Measurements from ENCODE around the gene FCHSD2. TPM values are rescaled to one million over a fixed set of nuclear protein-coding genes. Genes with fewer than 3 reads are reported as not detected.

The FCHSD2 gene
- total and polyA plus RNA-seq, 2 donors (not counting 1 experiment from before 2014, with no cell fraction given), result 19.5 to 40.6 TPM

DNA sequence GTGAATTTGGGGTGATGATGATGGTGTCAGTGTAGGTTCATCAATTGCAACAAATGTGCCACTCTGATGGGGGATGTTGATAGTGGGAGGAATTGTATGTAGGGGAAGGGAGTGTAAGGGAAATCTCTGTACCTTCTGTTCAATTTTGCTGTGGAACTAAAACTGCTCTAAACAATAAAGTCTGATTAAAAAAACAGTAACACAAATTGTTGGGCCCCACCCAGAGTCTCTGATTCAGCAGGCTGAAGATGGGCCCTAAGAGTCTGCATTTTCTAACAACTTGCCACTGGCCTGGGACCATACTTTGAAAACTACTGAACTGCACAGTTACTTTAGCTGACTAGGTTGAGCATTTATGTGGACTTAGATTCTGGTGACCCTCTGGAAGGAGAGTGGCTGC is 214.7 kb downstream of the FCHSD2 start:
- no peaks in the 10 kb centered on the region for H3K4me1 ChIP-seq (ENCODE audit: control insufficient read depth, extremely low read depth, insufficient read depth, low read length)
- no peak overlapping the region for H3K4me2 ChIP-seq (ENCODE audit: extremely low read depth, insufficient read depth, low read length)
- no peak overlapping the region for H3K27ac ChIP-seq (ENCODE audit: insufficient read depth, low read length)
- no peak for TF ChIP-seq EZH2 (IDR thresholded peaks at IDR 0.05; ENCODE audit: low read length, missing control alignments)
- TF ChIP-seq, protein P1, sequence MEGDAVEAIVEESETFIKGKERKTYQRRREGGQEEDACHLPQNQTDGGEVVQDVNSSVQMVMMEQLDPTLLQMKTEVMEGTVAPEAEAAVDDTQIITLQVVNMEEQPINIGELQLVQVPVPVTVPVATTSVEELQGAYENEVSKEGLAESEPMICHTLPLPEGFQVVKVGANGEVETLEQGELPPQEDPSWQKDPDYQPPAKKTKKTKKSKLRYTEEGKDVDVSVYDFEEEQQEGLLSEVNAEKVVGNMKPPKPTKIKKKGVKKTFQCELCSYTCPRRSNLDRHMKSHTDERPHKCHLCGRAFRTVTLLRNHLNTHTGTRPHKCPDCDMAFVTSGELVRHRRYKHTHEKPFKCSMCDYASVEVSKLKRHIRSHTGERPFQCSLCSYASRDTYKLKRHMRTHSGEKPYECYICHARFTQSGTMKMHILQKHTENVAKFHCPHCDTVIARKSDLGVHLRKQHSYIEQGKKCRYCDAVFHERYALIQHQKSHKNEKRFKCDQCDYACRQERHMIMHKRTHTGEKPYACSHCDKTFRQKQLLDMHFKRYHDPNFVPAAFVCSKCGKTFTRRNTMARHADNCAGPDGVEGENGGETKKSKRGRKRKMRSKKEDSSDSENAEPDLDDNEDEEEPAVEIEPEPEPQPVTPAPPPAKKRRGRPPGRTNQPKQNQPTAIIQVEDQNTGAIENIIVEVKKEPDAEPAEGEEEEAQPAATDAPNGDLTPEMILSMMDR (conservative IDR thresholded peaks at IDR 0.05 in 1 of 2, IDR thresholded peaks at IDR 0.05 in 1 of 2; ENCODE audit: low read depth in 1 of 2, low read length in 2 of 2), result no peak
- H2AFZ ChIP-seq (ENCODE audit: low read length), result no peak overlapping the region
- no peaks in the 10 kb centered on the region for H3K27me3 ChIP-seq (ENCODE audit: control insufficient read depth, insufficient read depth, low read length)
- no peak overlapping the region for H3K9ac ChIP-seq (ENCODE audit: insufficient read depth, low read length)
- H3K36me3 ChIP-seq (ENCODE audit: control insufficient read depth, insufficient read depth, low read length), result no peaks in the 10 kb centered on the region
- H3K79me2 ChIP-seq (ENCODE audit: control insufficient read depth, insufficient read depth, low read length), result no peaks in the 10 kb centered on the region
- no peaks in the 10 kb centered on the region for H4K20me1 ChIP-seq (ENCODE audit: control insufficient read depth, extremely low read depth, insufficient read depth, low read length)
- H3K9me3 ChIP-seq (ENCODE audit: control insufficient read depth, insufficient read depth, low read depth, low read length), result no peaks in the 10 kb centered on the region
- no peak overlapping the region for H3K4me3 ChIP-seq (replicated peaks in 1 of 4; ENCODE audit: control extremely low read depth in 1 of 4, insufficient read depth in 1 of 4, low read depth in 3 of 4, low read length in 4 of 4)
- DNase-seq (ENCODE audit: low read depth in 2 of 2), result no peak

DNA sequence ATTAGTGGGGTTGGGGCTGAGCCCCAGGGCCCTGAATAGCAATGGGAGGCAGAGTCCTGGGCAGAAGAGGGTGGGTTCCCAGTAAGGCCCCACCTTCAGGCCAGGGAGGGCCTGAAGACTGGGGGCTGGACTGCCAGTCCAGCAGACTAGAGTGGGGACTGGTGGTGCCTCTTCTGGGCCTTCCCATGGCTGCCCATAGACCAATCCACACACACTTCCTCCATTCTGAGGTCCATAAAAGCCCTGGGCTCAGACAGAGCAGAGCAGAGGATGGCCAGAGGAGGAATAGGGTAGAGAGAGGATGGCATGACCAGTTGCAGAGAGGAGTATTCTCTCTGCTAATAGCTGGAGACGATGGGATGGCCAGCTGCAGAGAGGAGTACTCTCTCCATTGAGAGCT is 216.0 kb downstream of the FCHSD2 start:
- no peak for DNase-seq (ENCODE audit: low read depth in 2 of 2)
- Histone ChIP-seq H3K4me1 (ENCODE audit: control insufficient read depth, extremely low read depth, insufficient read depth, low read length) (no peaks in the 10 kb centered on the region), H3K4me3 (replicated peaks in 1 of 4; ENCODE audit: control extremely low read depth in 1 of 4, insufficient read depth in 1 of 4, low read depth in 3 of 4, low read length in 4 of 4) (no peak overlapping the region), H3K9me3 (ENCODE audit: control insufficient read depth, insufficient read depth, low read depth, low read length) (no peaks in the 10 kb centered on the region), H3K9ac (ENCODE audit: insufficient read depth, low read length) (no peak overlapping the region), H3K27me3 (ENCODE audit: control insufficient read depth, insufficient read depth, low read length) (no peaks in the 10 kb centered on the region), H3K27ac (ENCODE audit: insufficient read depth, low read length) (no peak overlapping the region), H3K79me2 (ENCODE audit: control insufficient read depth, insufficient read depth, low read length) (no peaks in the 10 kb centered on the region), H3K36me3 (ENCODE audit: control insufficient read depth, insufficient read depth, low read length) (no peaks in the 10 kb centered on the region), H4K20me1 (ENCODE audit: control insufficient read depth, extremely low read depth, insufficient read depth, low read length) (no peaks in the 10 kb centered on the region), H2AFZ (ENCODE audit: low read length) (no peak overlapping the region), H3K4me2 (ENCODE audit: extremely low read depth, insufficient read depth, low read length) (no peak overlapping the region)
- TF ChIP-seq EZH2 (IDR thresholded peaks at IDR 0.05; ENCODE audit: low read length, missing control alignments), result no peak
- TF ChIP-seq, protein P1 (conservative IDR thresholded peaks at IDR 0.05 in 1 of 2, IDR thresholded peaks at IDR 0.05 in 1 of 2; ENCODE audit: low read depth in 1 of 2, low read length in 2 of 2), result no peak

DNA sequence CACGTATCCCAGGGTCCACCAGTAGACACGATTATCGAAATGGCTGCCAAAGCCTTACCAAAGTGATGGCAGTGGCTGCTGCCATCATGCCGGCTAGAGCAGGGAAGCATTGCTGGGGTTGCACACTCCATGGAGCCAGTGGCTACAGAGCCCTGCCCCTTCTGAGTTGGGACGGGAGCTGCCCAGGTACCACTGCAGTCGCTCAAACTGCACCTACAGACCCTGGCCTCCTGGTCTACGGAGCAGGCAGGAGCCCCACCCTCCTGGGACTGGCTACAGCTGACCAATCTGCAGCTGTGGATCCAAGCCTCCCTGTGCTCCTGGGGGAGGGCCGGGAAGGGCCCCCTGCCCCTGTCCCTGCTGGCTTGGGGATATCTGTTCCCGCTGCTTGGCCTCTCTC is 216.5 kb downstream of the FCHSD2 start:
- H3K27ac ChIP-seq (ENCODE audit: insufficient read depth, low read length), result no peak overlapping the region
- H3K36me3 ChIP-seq (ENCODE audit: control insufficient read depth, insufficient read depth, low read length), result no peaks in the 10 kb centered on the region
- TF ChIP-seq, protein P1 (conservative IDR thresholded peaks at IDR 0.05 in 1 of 2, IDR thresholded peaks at IDR 0.05 in 1 of 2; ENCODE audit: low read depth in 1 of 2, low read length in 2 of 2), result no peak
- TF ChIP-seq EZH2 (IDR thresholded peaks at IDR 0.05; ENCODE audit: low read length, missing control alignments), result no peak
- no peak overlapping the region for H2AFZ ChIP-seq (ENCODE audit: low read length)
- no peaks in the 10 kb centered on the region for H3K9me3 ChIP-seq (ENCODE audit: control insufficient read depth, insufficient read depth, low read depth, low read length)
- no peak overlapping the region for H3K4me2 ChIP-seq (ENCODE audit: extremely low read depth, insufficient read depth, low read length)
- no peaks in the 10 kb centered on the region for H3K4me1 ChIP-seq (ENCODE audit: control insufficient read depth, extremely low read depth, insufficient read depth, low read length)
- H4K20me1 ChIP-seq (ENCODE audit: control insufficient read depth, extremely low read depth, insufficient read depth, low read length), result no peaks in the 10 kb centered on the region
- H3K79me2 ChIP-seq (ENCODE audit: control insufficient read depth, insufficient read depth, low read length), result no peaks in the 10 kb centered on the region
- H3K9ac ChIP-seq (ENCODE audit: insufficient read depth, low read length), result no peak overlapping the region
- DNase-seq (ENCODE audit: low read depth in 2 of 2), result no peak
- H3K27me3 ChIP-seq (ENCODE audit: control insufficient read depth, insufficient read depth, low read length), result no peaks in the 10 kb centered on the region
- no peak overlapping the region for H3K4me3 ChIP-seq (replicated peaks in 1 of 4; ENCODE audit: control extremely low read depth in 1 of 4, insufficient read depth in 1 of 4, low read depth in 3 of 4, low read length in 4 of 4)
